CD1c-positive myeloid dendritic cell (primary cell): ENCODE results near the gene KLF7.
A peak's percentile ranks its signal among the peaks of the same experiment; 100 is the strongest.

Experiments
- DNase-seq: peaks from one replicate; pipeline ENCODE4 v3.0.0-alpha.2; 2016; ENCODE audit errors: extremely low spot score

Gene KLF7

DNA sequence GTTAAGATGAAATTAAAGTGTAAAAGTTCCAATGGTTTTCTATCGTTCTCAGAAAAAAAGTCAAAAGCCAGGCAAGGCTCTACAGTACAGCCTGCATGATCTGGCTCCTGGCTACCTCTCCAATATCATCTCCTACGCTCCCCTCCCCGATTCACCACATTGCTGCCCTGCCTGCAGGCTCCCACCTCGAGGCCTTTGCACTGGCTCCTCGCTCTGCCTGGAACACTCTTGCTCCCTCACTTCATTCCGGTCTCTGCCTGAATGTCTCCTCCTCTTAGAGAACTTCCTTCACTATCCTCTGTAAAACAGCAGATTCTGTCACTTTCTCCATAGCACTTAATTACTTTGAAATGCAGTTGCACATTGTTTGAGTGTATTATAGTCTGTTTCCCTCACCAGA is 72.5 kb downstream of the KLF7 start:
- no peak for DNase-seq

DNA sequence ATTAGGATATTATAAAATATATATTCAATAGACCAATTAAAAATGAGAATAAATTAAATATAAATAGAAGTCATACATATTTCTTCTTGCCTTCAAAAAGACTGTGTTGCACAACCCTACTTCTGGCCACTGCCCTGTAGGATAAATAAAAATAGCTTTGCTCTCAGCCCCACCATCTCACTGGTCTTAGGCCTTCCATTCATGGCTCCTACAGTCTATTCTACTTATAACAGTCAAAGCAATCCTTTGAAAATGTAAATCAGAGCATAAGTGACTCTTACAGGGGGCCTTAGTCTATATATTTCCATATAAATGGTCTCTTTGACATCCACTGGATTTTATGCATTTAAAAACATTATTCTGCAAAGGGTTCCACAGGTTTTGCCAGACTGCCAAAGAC is 72.9 kb downstream of the KLF7 start:
- no peak for DNase-seq

DNA sequence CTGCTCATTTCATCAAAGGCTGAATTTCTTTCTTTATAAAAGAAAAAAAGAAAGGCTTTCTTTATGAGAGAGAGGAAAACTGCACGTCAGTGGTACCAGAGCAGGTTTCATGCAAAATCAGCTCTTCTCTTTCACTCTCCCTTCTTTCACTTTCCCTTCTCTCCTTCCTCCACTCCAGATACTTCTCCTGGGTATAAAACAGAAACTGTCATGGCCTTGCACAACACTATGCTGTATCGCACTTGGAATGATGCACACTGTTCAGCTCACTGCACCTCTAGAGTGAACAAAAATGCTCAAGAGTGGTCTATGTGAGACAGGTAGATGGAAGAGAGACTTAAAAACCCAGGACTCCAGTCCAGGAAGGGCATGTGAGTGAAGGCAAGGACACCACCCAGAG is 73.8 kb downstream of the KLF7 start:
- DNase-seq: no peak

DNA sequence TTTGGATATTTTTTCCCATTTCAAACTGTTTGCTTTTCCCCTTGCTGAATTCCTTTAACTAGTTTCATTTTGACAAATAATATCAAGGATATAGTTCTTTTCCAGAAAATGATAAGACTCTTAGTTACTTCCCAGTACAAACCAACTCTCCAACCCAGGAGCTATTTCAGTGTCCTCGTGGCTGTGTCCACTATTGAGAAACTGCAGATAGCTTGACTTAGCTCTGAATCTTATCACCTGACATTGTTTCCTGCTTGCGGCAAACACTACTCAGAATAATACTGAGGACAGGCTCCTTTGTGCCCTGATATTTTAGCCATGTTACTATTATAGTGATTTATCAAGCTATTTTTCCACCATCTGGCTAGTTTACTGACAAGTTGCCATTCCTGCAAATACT is 74.6 kb downstream of the KLF7 start:
- no peak for DNase-seq

DNA sequence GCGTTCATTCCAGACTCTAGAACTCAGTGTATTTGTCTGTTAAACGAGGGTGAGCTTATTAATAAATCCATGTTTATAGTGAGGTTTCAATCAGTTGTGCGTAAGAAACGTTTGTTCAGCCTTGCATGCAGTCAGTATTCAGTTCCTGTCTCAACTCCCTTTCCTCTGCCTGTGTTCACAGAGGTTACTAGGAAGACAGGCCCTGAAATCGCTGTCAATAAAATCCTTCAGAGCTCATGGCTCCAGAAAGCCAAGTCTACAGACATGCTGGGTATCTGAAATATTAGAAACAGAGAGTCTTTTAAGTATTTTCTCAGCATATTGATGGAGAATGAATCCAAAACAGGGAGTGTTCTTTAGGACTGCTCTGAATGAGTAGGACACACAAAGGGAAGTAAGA is 75.4 kb downstream of the KLF7 start:
- DNase-seq: no peak

DNA sequence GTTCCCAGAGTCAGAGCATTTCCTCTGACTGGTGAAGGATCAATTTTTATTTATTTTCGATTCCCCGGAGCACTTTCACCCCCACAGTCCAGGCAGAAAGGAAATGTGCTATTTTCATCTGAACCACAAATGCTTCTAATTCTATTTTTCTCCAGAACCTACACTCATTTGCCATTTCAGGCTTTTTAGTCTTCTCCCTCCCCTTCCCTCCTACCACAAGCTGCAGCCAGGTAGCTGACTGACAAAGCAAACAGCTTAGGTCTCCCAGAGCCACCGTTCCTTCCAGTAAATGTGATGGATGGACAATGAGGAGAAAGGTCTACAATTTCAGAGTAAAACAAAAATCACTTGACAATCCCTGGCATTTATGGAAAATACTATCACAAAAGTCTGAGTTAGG is 76.9 kb downstream of the KLF7 start:
- no peak for DNase-seq

DNA sequence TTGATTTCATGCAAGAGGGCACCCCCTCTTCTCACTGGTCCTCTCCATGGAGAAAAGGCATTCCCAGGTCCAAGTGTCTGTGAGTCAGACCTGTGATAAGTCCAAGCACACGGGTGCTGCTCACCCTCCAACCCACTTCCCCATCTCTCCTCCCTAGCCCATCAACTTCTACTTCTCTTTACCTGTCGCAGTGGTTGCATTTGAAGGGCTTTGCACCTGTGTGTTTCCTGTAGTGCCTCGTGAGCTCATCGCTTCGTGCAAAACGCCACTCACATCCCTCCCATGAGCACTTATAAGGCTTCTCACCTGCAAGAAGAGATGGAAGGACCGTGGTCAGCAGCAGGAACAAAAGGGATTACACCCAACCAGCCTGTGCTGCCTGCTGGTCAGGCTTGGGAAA is 77.5 kb downstream of the KLF7 start:
- DNase-seq: no peak

DNA sequence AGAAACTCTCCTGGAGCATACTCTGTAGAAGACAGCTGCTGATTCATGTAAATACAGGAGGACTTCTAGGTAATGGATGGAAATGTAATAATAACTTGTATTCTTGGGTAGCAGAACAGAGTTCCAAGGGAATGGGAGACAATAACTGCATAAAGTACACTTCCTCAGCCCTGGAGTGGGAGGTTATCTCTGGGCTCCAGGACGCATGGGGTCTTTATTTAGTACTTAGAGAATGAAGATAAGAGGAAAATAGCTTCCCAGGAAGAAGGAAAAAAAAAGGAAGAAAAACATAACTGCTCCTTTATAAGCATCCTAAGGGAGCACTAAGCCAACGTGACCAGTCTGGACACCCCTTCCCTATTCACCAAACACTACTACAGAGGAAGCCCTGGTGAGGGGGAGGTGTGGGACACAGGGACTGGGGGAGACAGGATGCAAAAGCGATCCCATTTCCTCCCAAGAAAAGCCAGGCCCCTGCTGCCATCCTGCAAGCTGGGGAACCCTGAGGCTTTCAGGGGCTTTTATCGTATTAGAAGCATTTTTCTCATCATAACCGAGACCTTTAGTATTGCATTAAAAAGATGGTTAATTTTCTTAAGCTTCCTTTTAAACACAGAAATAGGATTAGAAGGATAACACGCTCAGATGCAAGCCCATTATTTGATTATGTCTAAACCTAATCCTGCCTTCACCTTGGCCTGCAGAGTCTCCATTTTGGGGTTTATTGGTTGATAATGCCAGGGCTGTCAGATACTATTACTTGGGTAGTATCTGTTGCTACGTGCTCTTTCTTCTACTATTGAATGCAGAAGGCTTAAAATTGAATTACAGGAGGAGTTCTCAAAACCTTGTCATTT is 78.5 kb downstream of the KLF7 start:
- DNase-seq: no peak

DNA sequence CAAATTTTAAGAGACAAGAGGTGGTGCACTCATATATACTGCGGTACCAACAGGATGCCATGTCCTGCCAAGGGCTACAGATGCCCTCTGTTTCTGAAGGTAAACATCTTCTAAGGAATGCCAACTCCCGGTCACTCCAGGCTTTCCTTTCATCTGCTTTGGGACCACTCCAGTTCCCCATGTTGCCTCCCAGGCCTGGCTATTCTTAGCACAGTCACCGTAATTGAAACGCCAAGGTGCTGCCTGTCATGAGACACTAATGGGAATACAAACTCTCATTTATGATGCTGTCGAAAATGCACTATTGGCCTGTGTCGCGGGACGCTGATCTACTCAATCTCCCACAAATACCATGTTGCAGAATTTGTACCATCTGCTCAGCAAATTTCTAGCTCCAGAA is 79.6 kb downstream of the KLF7 start:
- no peak for DNase-seq

DNA sequence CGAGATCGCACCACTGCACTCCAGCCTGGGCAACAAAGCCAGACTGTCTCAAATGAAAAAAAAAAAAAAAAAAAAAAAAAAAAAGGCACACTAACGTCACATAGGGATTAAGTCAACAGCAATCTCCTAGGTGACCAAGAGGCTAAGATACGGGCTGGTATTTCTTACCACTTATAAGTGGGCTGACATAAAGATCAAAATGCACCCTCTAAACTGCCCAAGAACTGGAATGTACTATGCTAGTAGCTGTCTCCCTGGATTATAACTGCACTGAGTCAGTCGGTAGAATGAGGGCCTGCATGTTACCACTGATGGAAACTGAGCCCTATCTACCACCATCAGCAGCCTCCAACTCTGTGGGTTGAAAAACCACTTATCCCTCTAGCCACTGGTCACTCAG is 80.6 kb downstream of the KLF7 start:
- no peak for DNase-seq

DNA sequence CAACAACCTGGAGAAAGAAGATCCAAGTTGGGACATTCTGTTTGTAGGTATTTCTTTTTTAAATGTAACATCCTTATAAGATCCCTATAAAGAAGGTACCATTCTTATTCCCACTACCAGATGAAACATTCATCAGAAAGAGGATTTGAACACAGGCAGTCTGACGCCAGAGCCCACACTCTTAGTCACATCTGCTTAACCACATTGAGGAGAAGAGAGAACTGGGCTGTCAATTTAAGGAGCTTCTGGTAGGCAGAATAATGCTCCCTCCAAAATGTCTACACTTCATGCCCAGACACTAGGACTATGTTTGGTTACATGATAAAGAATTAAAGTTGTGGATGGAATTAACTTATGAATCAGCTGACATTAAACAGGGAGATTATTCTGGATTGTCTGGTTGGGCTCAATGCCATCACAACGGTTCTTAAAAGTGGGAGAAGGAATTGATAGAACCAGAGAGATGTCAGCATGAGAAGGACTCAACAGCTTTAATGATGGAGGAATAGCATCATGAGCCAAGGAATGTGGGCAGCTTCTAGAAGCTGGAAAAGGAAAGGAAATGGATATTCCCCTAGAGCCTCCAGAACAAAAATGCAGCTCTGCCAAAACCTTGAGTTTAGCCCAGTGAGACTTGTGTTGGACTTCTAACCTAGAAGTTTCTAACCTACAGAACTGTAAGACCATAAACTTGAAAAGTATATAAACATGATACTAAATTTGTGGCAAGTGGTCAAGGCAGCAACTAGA is 82.2 kb downstream of the KLF7 start:
- DNase-seq: peak; percentile 17

DNA sequence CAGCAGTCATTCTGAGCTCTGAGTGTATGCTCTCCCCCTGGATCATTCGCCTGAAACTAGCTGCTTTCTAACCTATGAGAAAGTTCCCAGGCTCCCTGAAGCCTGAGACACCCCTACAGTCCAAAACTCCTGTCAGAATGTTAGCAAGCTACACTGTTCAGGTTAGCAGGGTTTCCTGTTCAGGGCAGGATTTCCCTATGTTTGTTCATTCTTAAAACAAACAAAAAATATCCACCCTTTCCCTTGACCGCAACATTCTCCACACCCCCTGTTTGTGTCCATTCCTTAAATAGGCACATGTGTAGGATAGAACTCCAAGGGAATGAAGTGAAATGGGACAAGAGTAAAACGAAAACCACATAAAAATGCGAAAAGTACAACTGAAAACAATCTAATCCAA is 83.1 kb downstream of the KLF7 start:
- no peak for DNase-seq

DNA sequence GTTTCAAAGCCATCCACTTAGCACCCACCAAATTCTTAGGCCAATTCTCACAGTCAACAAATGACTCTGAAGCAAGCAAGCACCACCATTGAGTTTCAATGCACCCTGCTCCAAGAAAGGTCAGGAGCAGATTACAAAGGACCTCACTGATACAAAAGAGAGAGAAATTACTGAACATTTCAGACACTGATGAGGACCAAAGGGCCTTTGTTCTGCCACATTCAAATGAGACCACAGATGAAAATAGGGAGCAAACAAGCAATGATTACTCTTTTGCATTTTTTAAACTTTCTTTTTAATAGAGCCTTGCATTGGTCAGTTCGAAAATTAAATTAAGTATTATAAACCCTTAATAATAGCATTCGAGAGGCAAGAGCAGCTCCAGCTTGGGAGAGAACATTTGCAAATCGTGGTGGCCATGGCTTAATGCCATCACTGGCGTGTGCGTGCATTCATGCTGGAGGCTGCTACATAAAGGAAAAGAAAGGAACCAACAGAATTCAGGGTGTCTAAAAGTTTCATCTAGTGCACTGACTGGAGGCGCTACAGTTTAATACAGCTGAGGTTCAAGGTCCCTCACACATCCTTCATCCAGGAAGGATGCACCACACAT is 87.5 kb downstream of the KLF7 start:
- no peak for DNase-seq

DNA sequence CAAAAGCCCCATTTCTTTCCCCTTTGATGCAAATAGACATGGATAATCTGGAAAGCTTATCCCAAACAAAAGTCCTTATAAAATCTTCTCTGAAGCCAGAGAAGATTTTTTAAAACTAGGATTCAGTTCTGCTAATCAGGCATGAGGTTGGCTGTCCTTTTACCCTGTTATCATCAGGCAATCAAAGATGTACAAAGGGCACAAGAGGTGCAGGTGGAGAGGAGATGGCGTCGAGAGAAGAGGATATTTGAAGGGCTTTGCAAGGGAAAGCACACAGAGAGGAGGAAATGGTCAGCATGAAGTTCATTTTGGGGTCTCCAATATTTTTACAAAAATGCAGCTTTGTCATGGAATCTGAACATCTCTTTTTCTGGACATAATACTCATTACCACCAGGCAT is 88.5 kb downstream of the KLF7 start:
- no peak for DNase-seq

DNA sequence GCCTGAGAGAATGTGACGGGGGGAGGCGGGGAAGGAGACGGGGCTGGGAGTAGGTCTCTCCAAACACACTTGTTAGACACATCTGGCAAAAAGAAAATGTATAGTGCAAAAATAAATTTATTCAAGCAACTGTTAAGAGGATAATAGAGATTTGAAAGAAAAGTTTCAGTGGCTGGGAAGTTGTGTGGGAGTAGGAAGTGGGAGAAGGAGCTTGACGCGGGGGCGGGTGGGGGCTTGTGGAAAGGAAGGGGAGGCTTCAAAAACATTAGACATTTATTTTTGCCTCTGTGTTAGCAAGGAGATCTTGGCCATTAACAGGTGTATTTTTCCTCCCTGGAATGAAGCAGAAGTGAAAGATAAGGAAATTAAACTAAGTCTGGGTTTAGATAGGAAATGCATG is 90.3 kb downstream of the KLF7 start:
- no peak for DNase-seq

DNA sequence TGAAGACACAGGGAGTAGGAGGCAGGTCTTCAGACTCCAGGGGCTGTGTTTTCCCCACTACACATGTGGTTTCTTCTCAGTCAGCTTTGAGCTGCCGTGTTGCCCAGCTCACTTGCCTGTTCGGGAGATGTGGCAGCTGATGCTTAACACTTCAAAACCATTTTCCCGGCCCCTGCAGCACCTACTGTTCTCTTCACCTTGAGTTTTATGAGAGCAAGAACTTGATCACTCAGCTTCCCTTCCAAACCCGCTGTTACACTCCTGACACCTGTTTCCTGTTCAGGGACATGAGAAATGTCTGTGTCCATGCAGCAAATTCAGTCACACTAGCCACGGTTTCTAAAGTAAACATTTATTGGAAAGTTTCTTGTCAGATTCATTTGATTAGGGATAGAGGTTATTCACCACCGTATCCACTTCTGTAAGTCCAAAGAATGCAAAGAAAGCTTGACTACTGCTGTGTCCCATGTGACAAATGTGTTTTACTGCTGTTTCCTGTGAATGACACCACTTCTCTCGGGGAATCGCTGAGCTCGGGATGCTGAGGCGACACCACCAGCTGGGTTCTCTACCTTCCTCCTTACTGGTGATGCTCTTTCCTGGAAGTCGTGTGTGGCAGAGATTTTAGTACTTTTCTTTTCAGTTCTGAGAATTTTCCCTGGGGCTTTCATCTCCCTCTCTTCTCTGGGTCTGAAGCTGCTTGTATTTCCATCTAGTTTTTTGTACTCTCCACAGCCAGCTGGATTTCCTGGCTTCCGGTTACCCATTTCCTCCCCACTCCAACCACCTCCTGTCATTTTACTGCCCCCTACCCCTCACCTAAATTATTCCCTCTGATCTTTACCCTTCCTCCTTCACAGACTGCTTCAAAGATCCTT is 91.7 kb downstream of the KLF7 start:
- peak; percentile 2 for DNase-seq

DNA sequence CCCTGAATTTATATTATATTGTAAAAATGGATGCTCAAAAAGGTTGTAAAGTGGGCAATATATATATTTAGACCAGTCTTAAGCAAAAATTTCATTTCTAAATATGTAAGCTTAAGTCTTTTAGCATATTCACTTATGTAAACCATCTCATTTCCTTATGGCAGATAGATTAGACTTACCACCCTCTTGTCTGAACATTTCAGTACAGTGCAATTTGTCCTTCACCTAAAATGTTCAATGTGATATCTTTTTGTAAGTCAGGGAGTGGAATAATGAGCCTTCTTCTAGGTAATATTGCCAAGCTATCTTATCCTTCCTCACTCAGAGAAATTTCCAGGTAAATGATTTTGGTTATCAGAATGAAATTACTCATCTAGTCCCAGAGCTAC is 92.3 kb downstream of the KLF7 start:
- no peak for DNase-seq

DNA sequence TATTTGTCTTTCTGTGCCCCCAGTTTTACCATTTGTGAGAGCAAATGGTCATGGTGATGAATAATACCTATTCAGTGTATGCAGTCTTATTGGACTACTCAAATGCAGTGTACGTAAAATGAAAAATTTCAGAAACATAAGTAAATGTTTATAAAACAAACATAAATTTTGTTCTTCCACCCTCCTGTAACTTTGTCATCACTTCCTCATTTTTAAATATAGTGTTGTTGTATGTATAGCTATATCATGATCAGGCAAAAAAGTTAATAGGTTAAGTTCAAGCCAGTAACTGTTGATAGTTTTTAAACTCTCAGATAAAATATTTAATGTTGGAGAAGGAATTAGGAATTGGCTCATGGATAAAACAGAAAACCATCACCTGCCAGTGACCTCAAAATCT is 93.2 kb downstream of the KLF7 start:
- DNase-seq: peak; percentile 8

DNA sequence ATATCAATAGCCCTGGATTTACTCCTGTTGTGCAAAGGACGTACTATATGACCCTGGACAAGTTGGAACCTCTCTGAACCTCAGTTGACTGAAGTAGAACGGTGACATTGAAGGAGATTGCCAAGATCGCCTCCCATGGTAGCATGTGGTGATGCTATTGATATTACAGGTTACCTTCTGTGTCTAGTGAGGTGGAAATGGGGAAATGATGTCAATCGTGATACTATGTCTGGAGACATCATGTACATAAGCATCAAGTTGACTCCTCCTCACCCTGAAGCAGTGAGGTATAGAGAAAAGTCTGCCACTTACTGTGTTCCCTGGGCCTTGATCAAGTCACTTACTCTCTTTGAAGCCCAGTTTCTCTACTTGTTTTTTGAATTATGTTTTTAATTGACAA is 93.9 kb downstream of the KLF7 start:
- no peak for DNase-seq

DNA sequence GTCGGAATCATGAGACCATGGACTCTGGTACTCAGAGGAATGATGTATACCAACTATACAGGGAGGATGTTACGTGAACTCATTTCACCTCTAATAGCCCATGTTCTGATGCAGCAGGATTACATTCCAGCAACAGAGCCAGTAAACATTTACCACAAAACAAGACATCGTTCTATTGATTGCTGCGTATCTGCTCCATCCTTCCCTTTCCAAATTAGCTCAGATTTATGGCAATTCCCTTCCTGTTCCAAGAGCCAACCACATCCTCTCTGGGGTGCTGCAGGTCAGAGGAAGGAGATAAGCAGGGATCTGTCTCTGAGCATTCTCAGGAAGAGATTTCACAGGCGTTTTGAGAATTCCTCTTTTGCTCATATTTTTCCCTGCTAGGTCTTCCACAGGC is 98.3 kb downstream of the KLF7 start:
- DNase-seq: no peak

DNA sequence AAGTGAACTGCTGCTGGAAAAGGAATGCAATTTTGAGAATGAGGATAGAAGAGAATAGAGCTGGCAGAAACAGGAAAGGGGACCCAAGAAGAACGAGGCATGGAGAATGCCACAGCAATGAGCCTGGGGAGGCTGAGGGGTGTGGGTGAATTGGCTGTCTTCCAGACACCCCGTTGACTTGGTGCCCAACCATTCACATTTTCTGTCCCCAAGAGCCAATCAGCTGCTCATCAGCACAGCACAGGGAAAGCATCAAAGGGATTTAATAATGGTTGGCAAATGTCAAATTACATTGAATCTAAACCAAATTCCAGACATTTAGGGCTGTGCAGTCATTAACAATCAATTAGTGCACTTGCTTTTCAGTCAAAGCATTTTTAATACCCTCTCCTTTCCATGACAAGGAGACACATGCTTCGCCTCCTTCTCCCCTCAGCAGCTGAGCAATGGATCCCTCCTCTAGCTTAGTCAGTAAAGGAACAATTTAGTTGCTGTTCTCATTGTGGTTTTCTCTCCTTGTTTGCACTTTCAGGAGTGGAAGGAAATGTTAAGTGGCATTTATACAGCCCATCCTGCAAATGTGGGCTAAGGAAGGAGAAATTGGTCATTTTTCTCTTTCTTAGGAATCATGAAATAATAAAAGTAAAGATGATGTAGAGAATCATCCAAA is 98.8 kb downstream of the KLF7 start:
- no peak for DNase-seq
